PC-3 (cell line): ENCODE data around the gene TMEM106B.

Experiments used
- CTCF ChIP-seq: fragments of 300-600 bp; sonication (generic); conservative IDR thresholded peaks from 2 replicates; pipeline ENCODE4 v1.5.1; 2017; ENCODE audit warnings: antibody characterized with exemption, low read depth, mild to moderate bottlenecking, low read length
- EZH2 ChIP-seq: fragments of 300-600 bp; sonication (generic); IDR thresholded peaks from one replicate; pipeline ENCODE4 v1.6.1; 2017; ENCODE audit warnings: antibody characterized with exemption, mild to moderate bottlenecking, low read length; ENCODE audit not compliant: unreplicated experiment
- EZH2phosphoT487 ChIP-seq: fragments of 300-600 bp; sonication (generic); IDR thresholded peaks from 2 replicates; pipeline ENCODE4 v1.6.1; 2018; ENCODE audit warnings: mild to moderate bottlenecking, antibody characterized with exemption, low read length, borderline replicate concordance

- TF ChIP-seq EZH2 (no peak), CTCF (no peak), EZH2phosphoT487 (no peak)
Measured at GRCh38 chr7:12269100-12269895, 58.2 kb downstream of the TMEM106B start.
